ENCODE measurements around the gene CIART.
"Not testable (repeated sequence)": the region's sequence is repeated elsewhere in the genome, so short reads cannot be mapped to it uniquely, and the experiment has no call there.

Gene CIART

DNA sequence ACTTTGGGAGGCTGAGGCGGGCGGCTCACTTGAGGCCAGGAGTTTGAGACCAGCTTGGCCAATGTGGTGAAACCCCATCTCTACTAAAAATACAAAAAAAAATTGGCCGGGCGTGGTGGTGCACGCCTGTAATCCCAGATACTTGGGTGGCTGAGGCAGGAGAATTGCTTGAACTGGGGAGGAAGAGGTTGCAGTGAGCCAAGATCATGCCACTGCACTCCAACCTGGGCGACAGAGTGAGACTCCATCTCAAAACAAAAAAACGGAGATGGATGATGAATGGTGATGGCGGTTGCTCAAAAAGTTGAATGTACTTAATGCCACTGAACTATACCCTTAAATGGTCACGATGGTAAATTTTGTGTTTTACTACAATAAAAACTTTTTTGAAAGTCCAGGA lies 26.2 kb downstream of the CIART start:
- DNase-seq (ENCODE audit: low read depth in 2 of 2, low spot score in 1 of 2): not testable (repeated sequence)

DNA sequence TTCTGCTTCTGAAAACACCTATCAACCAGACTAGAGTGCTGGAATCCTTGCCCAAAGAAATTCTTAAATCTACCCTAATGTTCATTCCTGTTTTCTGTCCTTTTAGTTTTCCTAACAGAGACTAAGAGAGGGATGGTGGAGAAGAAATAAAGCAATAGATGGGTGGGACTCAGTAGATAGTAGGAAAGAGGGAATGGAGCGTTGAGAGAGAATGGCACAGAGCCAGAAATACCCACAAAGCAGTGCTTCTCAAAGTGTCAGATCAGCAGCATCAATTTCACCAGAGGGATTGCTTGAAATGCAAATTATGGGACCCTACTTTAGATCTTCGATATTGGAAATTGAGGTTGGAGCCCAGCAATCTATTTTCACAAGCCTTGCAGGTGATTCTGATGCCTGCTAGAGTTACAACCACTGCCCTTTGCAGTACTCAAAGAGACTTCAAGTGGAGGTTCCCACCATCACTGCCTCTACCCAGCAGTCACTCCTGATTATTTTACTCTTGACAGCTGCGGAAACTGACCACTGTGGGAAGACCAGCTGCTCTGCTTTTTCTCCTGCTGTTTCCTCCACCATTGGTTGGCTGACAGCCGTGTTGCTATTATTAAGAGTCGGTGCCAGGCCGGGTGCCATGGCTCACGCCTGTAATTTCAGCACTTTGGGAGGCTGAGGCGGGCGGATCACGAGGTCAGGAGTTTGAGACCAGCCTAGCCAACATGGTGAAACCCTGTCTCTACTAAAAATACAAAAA lies 27.6 kb downstream of the CIART start:
- DNase-seq (ENCODE audit: low read depth in 2 of 2, low spot score in 1 of 2): no peak

- DNase-seq (ENCODE audit: low read depth in 2 of 2, low spot score in 1 of 2): no peak
Measured at GRCh38 chr1:150311762-150312161, 29.4 kb downstream of the CIART start.

DNA sequence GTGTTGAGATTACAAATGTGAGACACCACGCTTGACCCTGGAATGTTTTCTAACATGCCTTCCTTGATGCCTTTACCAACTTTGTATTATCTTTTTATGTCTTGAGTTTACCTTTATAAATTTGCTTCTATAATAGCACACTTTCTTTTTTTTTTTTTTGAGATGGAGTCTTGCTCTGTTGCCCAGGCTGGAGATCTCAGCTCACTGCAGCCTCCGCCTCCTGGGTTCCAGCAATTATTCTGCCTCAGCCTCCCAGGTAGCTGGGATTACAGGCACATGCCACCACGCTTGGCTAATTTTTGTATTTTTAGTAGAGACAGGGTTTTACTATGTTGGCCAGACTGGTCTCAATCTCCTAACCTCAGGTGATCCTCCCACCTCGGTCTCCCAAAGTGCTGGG lies 32.3 kb downstream of the CIART start:
- DNase-seq (ENCODE audit: low read depth in 2 of 2, low spot score in 1 of 2): not testable (repeated sequence)

DNA sequence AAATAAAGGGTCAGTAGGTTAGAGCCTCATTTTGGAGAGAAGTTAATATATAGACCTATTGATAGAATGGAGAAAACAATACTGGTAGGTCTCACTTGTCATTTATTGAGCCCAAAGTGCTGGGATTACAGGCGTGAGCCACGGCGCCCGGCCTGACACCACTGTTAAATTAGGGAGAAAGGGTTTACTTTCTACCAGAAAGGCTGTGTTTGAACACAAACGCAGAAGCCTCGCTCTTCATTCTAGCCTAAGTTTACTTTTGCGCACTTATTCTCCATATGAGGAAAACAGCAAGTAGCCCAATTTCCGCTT lies 38.3 kb downstream of the CIART start:
- DNase-seq (ENCODE audit: low read depth in 2 of 2, low spot score in 1 of 2): no peak

GRCh38 chr1:150321826-150322166 lies 39.4 kb downstream of the CIART start:
- DNase-seq (ENCODE audit: low read depth in 2 of 2, low spot score in 1 of 2): no peak

- no peak for DNase-seq (ENCODE audit: low read depth in 2 of 2, low spot score in 1 of 2)
Measured at GRCh38 chr1:150322310-150322709, 40.0 kb downstream of the CIART start.

- no peak for DNase-seq (ENCODE audit: low read depth in 2 of 2, low spot score in 1 of 2)
Measured at GRCh38 chr1:150332651-150333290, 50.4 kb downstream of the CIART start.

All from stimulated activated CD8-positive, alpha-beta memory T cell treated with anti-CD3 and anti-CD28 coated beads, Interleukin-4, amount 100 ng/mL, for 1 hour (primary cell).